Immature natural killer cell (primary cell): ENCODE measurements around the gene UNC93A. TPM values are rescaled to one million over a fixed set of nuclear protein-coding genes. Genes with fewer than 3 reads are reported as not detected.

ENCODE experiments used
- DNase-seq, 3 donors: peaks; one replicate each; pipeline ENCODE4 v3.0.0; 2022; ENCODE audit warnings: mixed read lengths in 1 of 3
- H3K27ac Mint-ChIP-seq, 6 donors: one replicate each; pipeline ENCODE4 v1.8.0; 2020; ENCODE audit warnings: mixed read lengths in 6 of 6, mild to moderate bottlenecking in 5 of 6, inconsistent platforms in 4 of 6, moderate library complexity in 3 of 6
- H3K27me3 Mint-ChIP-seq, 3 donors: one replicate each; pipeline ENCODE4 v1.8.0; 2020 to 2021; ENCODE audit warnings: low read depth in 3 of 3, mild to moderate bottlenecking in 3 of 3, mixed read lengths in 3 of 3, moderate library complexity in 3 of 3, inconsistent platforms in 1 of 3
- H3K36me3 Mint-ChIP-seq, 3 donors: one replicate each; pipeline ENCODE4 v1.8.0; 2020; ENCODE audit warnings: mixed read lengths in 3 of 3, inconsistent platforms in 2 of 3, mild to moderate bottlenecking in 2 of 3
- H3K4me1 Mint-ChIP-seq, 2 donors: one replicate each; pipeline ENCODE4 v1.8.0; 2020; ENCODE audit warnings: inconsistent platforms in 2 of 2, mild to moderate bottlenecking in 2 of 2, mixed read lengths in 2 of 2, moderate library complexity in 1 of 2
- H3K4me3 Mint-ChIP-seq, 5 donors: one replicate each; pipeline ENCODE4 v1.8.0; 2020; ENCODE audit warnings: mild to moderate bottlenecking in 5 of 5, mixed read lengths in 5 of 5, inconsistent platforms in 3 of 5, moderate library complexity in 3 of 5
- H3K9me3 Mint-ChIP-seq, 6 donors: one replicate each; pipeline ENCODE4 v1.8.0; 2020; ENCODE audit warnings: mild to moderate bottlenecking in 6 of 6, mixed read lengths in 6 of 6, inconsistent platforms in 4 of 6, moderate library complexity in 3 of 6
- polyA plus RNA-seq, 3 donors: library from polyadenylated mRNA; unstranded; fragments of 300-500 nt; fragmentation: Illumina TruSeq; gene quantifications; one replicate each; pipeline ENCODE4 v1.2.3, GENCODE V29; 2021

UNC93A gene
- polyA plus RNA-seq, 3 donors from 2014 or later: not detected

DNA sequence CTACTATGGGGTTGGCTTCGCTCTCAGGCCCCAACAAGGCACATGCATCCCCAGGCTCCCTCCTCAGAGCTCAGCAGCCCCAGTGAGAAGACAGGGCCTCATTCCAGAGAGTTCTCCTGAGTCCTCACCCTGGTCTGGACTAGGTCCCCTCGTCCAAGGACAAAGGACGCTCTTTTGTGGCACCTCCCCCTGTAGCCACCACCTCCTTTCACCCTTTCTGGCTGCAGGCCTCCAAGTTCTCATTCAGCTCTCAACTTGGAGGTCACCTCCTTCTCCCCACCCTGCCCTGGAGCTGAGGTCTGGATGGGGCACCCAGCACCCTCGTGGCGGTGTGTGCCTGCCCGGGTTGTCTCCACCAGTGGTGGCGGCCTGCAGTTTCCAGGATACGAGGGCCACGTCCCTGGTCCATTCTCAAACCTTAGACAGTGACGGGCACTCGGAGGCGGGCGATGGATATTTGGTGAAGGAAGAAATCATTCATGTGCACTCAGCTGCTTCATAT lies 2.5 kb downstream of the UNC93A start:
- no peaks in the 10 kb centered on the region for H3K4me1 Mint-ChIP-seq
- no peak for DNase-seq
- no peak overlapping the region for H3K4me3 Mint-ChIP-seq
- H3K36me3 Mint-ChIP-seq: no peaks in the 10 kb centered on the region
- H3K9me3 Mint-ChIP-seq: no peaks in the 10 kb centered on the region
- peaks cover 0 to 6% (median 3%) of the 10 kb centered on the region in 3 donors for H3K27me3 Mint-ChIP-seq
- H3K27ac Mint-ChIP-seq: no peak overlapping the region

- Mint-ChIP-seq H3K27me3 (peaks cover 0 to 6% (median 2%) of the 10 kb centered on the region in 3 donors), H3K9me3 (no peaks in the 10 kb centered on the region), H3K4me1 (no peaks in the 10 kb centered on the region), H3K27ac (no peak overlapping the region), H3K4me3 (no peak overlapping the region), H3K36me3 (no peaks in the 10 kb centered on the region)
- no peak for DNase-seq
Observed at GRCh38 chr6:167294241-167294640, 3.1 kb downstream of the UNC93A start.

DNA sequence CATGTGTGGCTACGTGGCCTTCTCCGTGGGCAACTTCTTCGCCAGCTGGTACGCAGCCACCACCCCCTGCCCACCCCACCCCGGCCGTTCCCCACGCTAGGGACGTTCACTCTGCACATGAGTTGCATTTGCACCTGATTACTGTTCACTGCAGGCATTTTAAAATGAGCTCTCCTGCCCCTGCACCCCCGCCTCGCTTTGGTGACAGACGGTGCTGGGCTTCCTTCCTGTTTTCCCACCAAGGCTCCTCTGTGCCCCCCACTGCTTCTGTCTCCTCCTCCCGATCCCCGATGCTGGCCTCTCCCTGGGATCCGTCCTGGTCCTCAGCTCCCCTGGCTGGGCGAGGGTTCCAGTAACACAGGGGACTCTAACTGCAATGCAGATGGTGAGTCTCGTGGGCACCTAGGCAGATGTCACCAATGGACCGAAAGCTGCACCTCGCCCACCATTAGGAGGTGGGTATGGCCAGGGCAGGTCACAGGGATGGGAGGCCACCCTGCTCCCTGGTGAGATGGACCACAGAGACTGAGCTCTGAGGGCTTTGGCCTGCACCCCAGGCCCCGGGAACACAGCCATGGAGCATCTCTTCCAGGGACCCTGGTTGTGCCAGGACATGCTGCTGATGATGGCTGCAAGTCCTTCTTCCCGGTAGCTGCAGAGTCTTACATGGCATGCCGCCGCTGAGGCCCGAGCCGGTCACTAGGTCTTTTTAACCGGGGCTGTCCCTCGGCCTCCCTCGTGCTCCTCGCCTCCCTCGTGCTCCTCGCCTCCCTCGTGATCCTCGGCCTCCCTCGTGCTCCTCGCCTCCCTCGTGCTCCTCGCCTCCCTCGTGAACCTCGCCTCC lies 3.8 kb downstream of the UNC93A start:
- Mint-ChIP-seq H3K9me3 (no peaks in the 10 kb centered on the region), H3K36me3 (no peaks in the 10 kb centered on the region), H3K27ac (no peak overlapping the region), H3K4me3 (no peak overlapping the region), H3K27me3 (peaks cover 0 to 6% (median 1%) of the 10 kb centered on the region in 3 donors), H3K4me1 (no peaks in the 10 kb centered on the region)
- no peak for DNase-seq

- no peak overlapping the region for H3K4me3 Mint-ChIP-seq
- H3K27me3 Mint-ChIP-seq: peaks cover 0 to 6% (median 3%) of the 10 kb centered on the region in 3 donors
- DNase-seq: no peak
- H3K4me1 Mint-ChIP-seq: no peaks in the 10 kb centered on the region
- H3K27ac Mint-ChIP-seq: no peak overlapping the region
- H3K9me3 Mint-ChIP-seq: no peaks in the 10 kb centered on the region
- no peaks in the 10 kb centered on the region for H3K36me3 Mint-ChIP-seq
Observed at GRCh38 chr6:167295495-167296292, 4.6 kb downstream of the UNC93A start.

DNA sequence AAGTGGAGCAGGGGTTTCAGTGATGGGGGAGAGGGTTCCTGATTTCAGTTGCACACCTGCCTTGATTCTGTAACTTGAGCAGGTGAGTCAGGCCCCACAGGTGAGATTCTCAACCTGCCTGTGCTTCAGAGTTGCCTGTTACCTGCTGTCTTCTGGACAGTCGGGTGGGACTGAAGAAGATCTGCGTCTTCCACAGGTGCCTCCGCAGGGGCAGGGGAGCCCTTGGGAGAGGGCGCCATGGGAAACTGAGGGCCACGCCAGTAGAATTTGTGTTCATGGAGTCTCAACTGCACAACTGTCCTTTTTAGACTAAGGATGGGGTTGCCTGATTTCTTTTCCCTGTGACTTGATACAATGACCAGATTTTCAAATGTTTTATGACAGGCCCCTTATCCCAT lies 5.2 kb downstream of the UNC93A start:
- H3K4me1 Mint-ChIP-seq: no peaks in the 10 kb centered on the region
- no peak overlapping the region for H3K4me3 Mint-ChIP-seq
- peaks cover 0 to 6% (median 3%) of the 10 kb centered on the region in 3 donors for H3K27me3 Mint-ChIP-seq
- no peaks in the 10 kb centered on the region for H3K36me3 Mint-ChIP-seq
- no peak overlapping the region for H3K27ac Mint-ChIP-seq
- DNase-seq: no peak
- H3K9me3 Mint-ChIP-seq: no peaks in the 10 kb centered on the region

DNA sequence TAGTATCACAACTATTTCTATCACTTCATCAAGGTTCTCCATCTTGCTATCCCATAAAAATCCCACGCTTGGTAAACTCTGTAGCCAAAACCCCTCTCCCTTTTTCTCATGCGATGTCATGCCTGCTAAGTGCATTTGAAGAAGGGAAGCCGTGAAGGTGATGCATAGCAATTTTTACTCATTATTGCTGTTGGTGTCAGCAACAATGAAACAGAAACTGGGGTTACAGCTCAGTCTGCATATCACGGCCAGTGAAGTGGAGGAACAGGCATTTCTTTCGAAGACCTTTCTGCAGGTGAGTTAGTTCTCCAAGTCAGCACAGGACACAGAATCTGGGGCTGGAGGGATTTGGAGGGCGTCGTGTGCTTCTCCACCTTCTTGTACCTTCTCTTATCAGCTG lies 5.8 kb downstream of the UNC93A start:
- H3K27me3 Mint-ChIP-seq: peaks cover 0 to 6% (median 3%) of the 10 kb centered on the region in 3 donors
- H3K4me1 Mint-ChIP-seq: no peaks in the 10 kb centered on the region
- no peak overlapping the region for H3K27ac Mint-ChIP-seq
- H3K36me3 Mint-ChIP-seq: no peaks in the 10 kb centered on the region
- H3K9me3 Mint-ChIP-seq: no peaks in the 10 kb centered on the region
- no peak overlapping the region for H3K4me3 Mint-ChIP-seq
- no peak for DNase-seq

DNA sequence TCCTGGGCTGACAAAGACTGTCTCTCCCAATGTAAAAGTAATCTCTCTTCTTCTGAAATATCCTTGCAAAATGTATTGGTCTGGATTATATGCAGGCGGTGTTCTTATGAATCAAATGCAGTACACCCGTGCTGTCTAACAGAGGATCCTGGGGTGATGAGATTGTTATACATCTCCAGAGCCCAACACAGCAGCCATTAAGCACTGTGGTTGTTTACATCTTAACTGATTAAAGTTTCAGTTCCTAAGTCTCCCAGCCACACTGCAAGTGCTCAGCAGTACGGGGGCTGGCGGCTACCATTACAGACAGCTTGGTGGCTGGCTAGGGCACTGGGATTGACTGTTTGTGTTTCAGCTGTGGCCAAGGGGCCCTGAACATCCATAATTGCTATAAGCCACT lies 7.0 kb downstream of the UNC93A start:
- Mint-ChIP-seq H3K36me3 (no peaks in the 10 kb centered on the region), H3K4me3 (no peak overlapping the region), H3K27me3 (peaks cover 0 to 6% (median 3%) of the 10 kb centered on the region in 3 donors), H3K9me3 (no peaks in the 10 kb centered on the region), H3K27ac (no peak overlapping the region), H3K4me1 (no peaks in the 10 kb centered on the region)
- DNase-seq: no peak

DNA sequence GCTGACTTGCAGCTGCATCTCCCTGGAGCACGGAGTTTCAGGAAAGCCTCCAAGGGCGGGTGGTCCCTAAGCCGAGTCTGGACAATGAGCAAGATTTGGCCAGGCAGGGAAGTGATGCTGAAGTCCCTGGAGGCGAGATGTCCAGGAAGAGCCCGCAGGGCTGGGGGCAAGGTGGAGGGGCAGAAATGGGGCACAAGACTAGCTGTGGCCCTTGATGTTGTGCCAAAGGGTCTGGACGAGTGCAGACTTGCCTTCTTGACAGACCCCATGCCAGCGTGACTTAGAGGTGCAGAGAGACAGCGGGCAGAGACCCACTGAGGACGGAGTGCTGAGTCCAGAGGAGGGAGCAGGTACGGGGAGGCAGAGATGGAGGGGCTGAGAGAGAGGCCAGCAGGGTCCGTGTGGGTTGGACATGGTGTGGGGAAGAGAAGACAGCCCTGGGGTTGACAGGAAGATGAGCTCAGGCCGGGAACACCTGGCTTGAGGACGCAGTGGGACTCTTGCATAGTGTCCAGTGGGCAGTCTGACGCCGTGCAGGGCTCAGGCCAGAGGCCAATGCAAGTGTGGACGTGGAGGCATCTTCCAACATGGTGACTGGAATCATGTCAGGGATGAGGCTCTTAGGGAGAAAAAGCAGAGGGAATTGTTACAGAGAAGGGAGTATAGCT lies 8.7 kb downstream of the UNC93A start:
- no peak overlapping the region for H3K4me3 Mint-ChIP-seq
- H3K27me3 Mint-ChIP-seq: peaks cover 0 to 12% (median 3%) of the 10 kb centered on the region in 3 donors
- H3K27ac Mint-ChIP-seq: no peak overlapping the region
- H3K4me1 Mint-ChIP-seq: no peaks in the 10 kb centered on the region
- H3K9me3 Mint-ChIP-seq: no peaks in the 10 kb centered on the region
- no peaks in the 10 kb centered on the region for H3K36me3 Mint-ChIP-seq
- no peak for DNase-seq

DNA sequence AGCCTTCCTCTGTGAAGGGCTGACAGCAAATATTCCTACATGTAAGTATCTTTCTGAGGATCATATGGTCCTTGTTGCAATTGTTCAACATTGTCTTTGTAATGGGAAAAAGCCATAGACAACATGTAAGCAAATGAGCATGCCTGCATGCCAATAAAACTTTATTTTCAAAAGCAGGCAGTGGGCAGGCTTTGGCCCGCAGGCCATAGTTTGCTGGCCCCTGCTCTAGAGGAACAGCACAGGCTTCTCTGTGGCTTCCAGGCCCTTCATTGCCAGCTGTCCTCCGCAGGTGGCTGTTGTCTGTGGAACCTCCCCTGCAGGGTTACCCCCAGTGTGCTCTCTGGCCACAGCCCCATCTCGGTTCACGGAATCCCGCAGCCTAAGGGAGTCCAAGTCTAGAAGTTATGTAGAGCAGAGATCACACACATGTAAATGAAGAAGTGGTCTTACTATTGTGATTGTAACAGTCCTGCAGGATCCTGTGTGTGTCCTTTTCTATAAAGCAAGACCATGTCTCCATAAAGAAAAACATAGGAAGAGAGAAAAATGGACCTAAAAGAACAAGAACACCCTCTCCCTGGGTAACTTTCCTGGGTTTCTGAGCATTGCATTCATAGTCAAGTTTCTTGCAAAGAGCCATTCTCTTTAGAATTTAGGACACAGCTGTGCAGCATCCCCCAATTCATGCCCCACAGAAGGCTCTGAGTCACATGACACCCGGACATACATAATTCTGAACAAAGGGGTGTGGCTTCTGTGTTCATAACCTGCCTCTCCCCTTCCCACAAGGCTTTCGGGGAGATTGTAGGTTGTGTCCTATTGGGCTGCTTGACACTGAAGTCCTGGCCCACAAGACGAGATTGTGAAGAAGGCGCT lies 10.0 kb downstream of the UNC93A start:
- Mint-ChIP-seq H3K4me1 (no peaks in the 10 kb centered on the region), H3K27ac (no peak overlapping the region), H3K4me3 (no peak overlapping the region), H3K27me3 (peaks cover 0 to 8% (median 3%) of the 10 kb centered on the region in 3 donors), H3K9me3 (no peaks in the 10 kb centered on the region), H3K36me3 (no peaks in the 10 kb centered on the region)
- no peak for DNase-seq

GRCh38 chr6:167302074-167302473 lies 11.0 kb downstream of the UNC93A start:
- no peak overlapping the region for H3K4me3 Mint-ChIP-seq

DNA sequence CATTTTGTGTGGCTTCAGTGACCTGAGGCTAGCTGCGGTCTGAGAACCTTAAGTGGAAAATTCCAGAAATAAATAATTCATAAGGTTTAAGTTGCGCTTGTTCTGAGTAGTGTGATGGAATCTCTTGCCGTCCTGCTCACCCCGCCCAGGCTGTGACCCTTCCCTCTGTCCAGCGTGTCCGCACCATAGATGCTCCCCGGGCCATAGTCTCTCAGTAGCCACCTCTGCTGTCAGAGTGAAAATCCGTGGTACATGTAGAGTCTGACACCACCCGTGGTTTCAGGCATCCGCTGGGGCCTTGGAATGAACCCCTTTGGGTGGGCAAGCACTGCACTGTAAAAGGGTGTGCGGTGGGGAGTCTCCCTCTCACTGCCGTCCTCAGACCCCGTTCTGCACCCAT lies 11.7 kb downstream of the UNC93A start:
- Mint-ChIP-seq H3K9me3 (no peaks in the 10 kb centered on the region), H3K4me1 (no peaks in the 10 kb centered on the region), H3K4me3 (no peak overlapping the region), H3K27ac (no peak overlapping the region), H3K36me3 (no peaks in the 10 kb centered on the region), H3K27me3 (peaks cover 0 to 6% (median 3%) of the 10 kb centered on the region in 3 donors)
- DNase-seq: no peak

More at GRCh38 chr6:167302074-167302473, 11.0 kb downstream of the UNC93A start:
- H3K4me1 Mint-ChIP-seq: no peaks in the 10 kb centered on the region
- DNase-seq: no peak
- H3K36me3 Mint-ChIP-seq: no peaks in the 10 kb centered on the region
- H3K9me3 Mint-ChIP-seq: no peaks in the 10 kb centered on the region
- peaks cover 0 to 6% (median 3%) of the 10 kb centered on the region in 3 donors for H3K27me3 Mint-ChIP-seq
- H3K27ac Mint-ChIP-seq: no peak overlapping the region

DNA sequence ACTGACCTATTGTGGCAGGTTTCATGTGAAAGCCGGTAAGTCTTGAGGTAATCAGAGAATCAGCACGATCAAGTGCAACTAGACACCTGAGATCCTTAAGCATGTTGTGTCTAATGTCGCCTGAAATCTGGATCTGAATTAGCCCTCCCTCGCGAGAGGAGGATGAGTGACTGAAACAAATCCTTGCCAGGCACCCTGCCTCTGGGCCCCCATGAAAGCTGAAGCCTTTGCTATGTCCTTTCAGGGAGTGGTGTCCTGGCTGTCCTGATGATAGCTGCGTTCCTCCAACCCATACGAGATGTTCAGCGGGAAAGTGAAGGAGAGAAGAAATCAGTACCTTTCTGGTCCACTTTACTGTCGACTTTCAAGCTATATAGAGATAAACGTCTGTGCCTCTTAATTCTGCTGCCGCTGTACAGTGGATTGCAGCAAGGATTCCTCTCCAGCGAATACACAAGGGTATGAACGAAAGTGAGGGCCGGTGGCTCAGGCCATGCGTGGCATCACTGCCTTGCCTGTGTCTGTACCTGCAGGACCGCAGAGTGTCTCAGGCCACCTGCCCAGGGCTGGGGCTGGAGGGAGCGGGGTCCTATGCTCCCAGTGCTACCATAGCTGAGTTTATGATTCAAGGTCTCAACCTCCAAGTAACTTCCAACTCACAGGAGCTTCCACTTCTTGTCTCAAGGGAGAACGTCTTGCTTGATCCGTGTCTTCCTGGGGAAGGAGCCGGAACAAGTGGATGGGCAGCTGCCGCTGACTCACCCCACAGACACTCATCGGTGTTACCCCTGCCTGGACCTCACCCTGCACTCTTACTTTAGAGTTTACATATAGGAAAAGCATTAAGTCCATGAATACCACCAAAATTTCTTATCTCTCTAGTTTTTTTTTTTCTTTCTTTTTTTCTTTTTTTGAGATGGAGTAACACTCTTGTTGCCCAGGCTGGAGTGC lies 12.8 kb downstream of the UNC93A start:
- H3K9me3 Mint-ChIP-seq: no peaks in the 10 kb centered on the region
- DNase-seq: no peak
- no peak overlapping the region for H3K4me3 Mint-ChIP-seq
- no peak overlapping the region for H3K27ac Mint-ChIP-seq
- no peaks in the 10 kb centered on the region for H3K36me3 Mint-ChIP-seq
- no peaks in the 10 kb centered on the region for H3K4me1 Mint-ChIP-seq
- peaks cover 0 to 7% (median 3%) of the 10 kb centered on the region in 3 donors for H3K27me3 Mint-ChIP-seq
